SK-N-SH (cell line): ENCODE data around the gene PARD3. TPM values are rescaled to one million over a fixed set of nuclear protein-coding genes. Genes with fewer than 3 reads are reported as not detected.
A peak's percentile ranks its signal among the peaks of the same experiment; 100 is the strongest.

ENCODE experiments used
- CTCF ChIA-PET: fragments of 300-600, 350-600 bp; formaldehyde crosslinking; extraction: SDS; loops from one replicate; lab custom pipeline; 2021; lab: Yijun Ruan, JAX
- POLR2A ChIA-PET: fragments of 350-600 bp; sonication (Branson Sonifier 250); formaldehyde crosslinking; extraction: SDS; loops from one replicate; lab custom pipeline; 2020; ENCODE audit warnings: antibody characterized with exemption, inconsistent platforms; lab: Yijun Ruan, JAX
- DNase-seq: peaks from one replicate; pipeline ENCODE4 v3.0.0; 2012
- H2AFZ ChIP-seq: fragments of 200-600 bp; sonication (generic); 2 replicates; pipeline ENCODE4 v1.8.1; 2016; ENCODE audit warnings: antibody characterized with exemption, mild to moderate bottlenecking, low read depth
- H3F3A ChIP-seq: fragments of 200-600 bp; sonication (generic); replicated peaks from 2 replicates; pipeline ENCODE3; 2016; ENCODE audit warnings: antibody characterized with exemption, mild to moderate bottlenecking; ENCODE audit not compliant: insufficient read depth
- H3K27ac ChIP-seq, 2 experiments: fragments of 200-500 bp in 1 of 2; fragments of 200-600 bp in 1 of 2; sonication (Bioruptor generic) in 1 of 2; sonication (generic), shearing (Covaris generic) in 1 of 2; 2 replicates each; pipeline versions ENCODE4 v1.5.1 to v1.6.1; 2014 to 2016; ENCODE audit warnings: low read depth in 2 of 2, inconsistent platforms in 1 of 2, low read length in 1 of 2, mild to moderate bottlenecking in 1 of 2, mixed read lengths in 1 of 2
- H3K27me3 ChIP-seq: fragments of 200-600 bp; sonication (generic), shearing (Covaris generic); 2 replicates; pipeline ENCODE4 v1.6.1; 2016; ENCODE audit warnings: mixed run types; ENCODE audit not compliant: insufficient read depth
- H3K36me3 ChIP-seq, 2 experiments: fragments of 200-500 bp in 1 of 2; fragments of 200-600 bp in 1 of 2; sonication (Bioruptor generic) in 1 of 2; sonication (generic) in 1 of 2; replicated peaks in 1 of 2; 2 replicates each; pipeline versions ENCODE3 to v1.5.1; 2014 to 2016; ENCODE audit warnings: low read length in 1 of 2, mild to moderate bottlenecking in 1 of 2; ENCODE audit not compliant: insufficient read depth in 2 of 2, control insufficient read depth in 1 of 2
- H3K4me1 ChIP-seq, 2 experiments: fragments of 200-500 bp in 1 of 2; fragments of 200-600 bp in 1 of 2; sonication (Bioruptor generic) in 1 of 2; sonication (generic), shearing (Covaris generic) in 1 of 2; 2 replicates each; pipeline versions ENCODE4 v1.5.1 to v1.6.1; 2014 to 2016; ENCODE audit warnings: low read depth in 1 of 2, low read length in 1 of 2, mixed run types in 1 of 2; ENCODE audit not compliant: insufficient read depth in 2 of 2, control insufficient read depth in 1 of 2
- H3K4me2 ChIP-seq: fragments of 200-600 bp; sonication (generic), shearing (Covaris generic); 2 replicates; pipeline ENCODE4 v1.6.1; 2017; ENCODE audit warnings: mixed run types
- H3K4me3 ChIP-seq, 2 experiments: fragments of 200-500 bp in 1 of 2; fragments of 200-600 bp in 1 of 2; sonication (Bioruptor generic) in 1 of 2; sonication (generic), shearing (Covaris generic) in 1 of 2; 2 replicates each; pipeline versions ENCODE4 v1.5.1 to v1.8.1; 2014 to 2016; ENCODE audit warnings: low read depth in 2 of 2, inconsistent platforms in 1 of 2, low read length in 1 of 2, mild to moderate bottlenecking in 1 of 2, mixed read lengths in 1 of 2, moderate library complexity in 1 of 2
- H3K79me2 ChIP-seq: fragments of 200-600 bp; sonication (generic); 2 replicates; pipeline ENCODE4 v1.8.1; 2017; ENCODE audit warnings: mild to moderate bottlenecking; ENCODE audit not compliant: insufficient read depth
- H3K9ac ChIP-seq: fragments of 200-600 bp; sonication (generic); 2 replicates; pipeline ENCODE4 v1.6.1; 2017; ENCODE audit warnings: mixed run types
- H3K9me2 ChIP-seq: fragments of 200-600 bp; sonication (generic); 2 replicates; pipeline ENCODE4 v1.6.1; 2017; ENCODE audit warnings: mixed run types
- H3K9me3 ChIP-seq: fragments of 200-600 bp; sonication (generic); 2 replicates; pipeline ENCODE4 v1.6.1; 2017; ENCODE audit warnings: mixed run types, mild to moderate bottlenecking, moderate library complexity
- H4K20me1 ChIP-seq: fragments of 200-600 bp; sonication (generic); 2 replicates; pipeline ENCODE4 v1.6.1; 2017; ENCODE audit warnings: mild to moderate bottlenecking, mixed run types; ENCODE audit not compliant: insufficient read depth
- CHD2 ChIP-seq: fragments of 150-350 bp; IDR thresholded peaks from 2 replicates; pipeline ENCODE4 v1.6.1; 2018; ENCODE audit warnings: low read length; ENCODE audit not compliant: partially characterized antibody
- ELF1 ChIP-seq: IDR thresholded peaks from 2 replicates; pipeline ENCODE4 v1.4.0; 2012
- EP300 ChIP-seq, 2 experiments: IDR thresholded peaks; 2 replicates each; pipeline versions ENCODE4 v1.4.0 to v1.6.1; 2012; ENCODE audit warnings: borderline replicate concordance in 1 of 2, low read depth in 1 of 2, low read length in 1 of 2
- FOSL2 ChIP-seq: IDR thresholded peaks from 2 replicates; pipeline ENCODE4 v1.4.0; 2012; ENCODE audit warnings: low read depth, mild to moderate bottlenecking, moderate library complexity, borderline replicate concordance
- GABPA ChIP-seq: IDR thresholded peaks from 2 replicates; pipeline ENCODE4 v1.4.0; 2012; ENCODE audit warnings: low read depth, mild to moderate bottlenecking
- JUND ChIP-seq: IDR thresholded peaks from 2 replicates; pipeline ENCODE4 v1.4.0; 2012
- MAX ChIP-seq: IDR thresholded peaks from 2 replicates; pipeline ENCODE4 v1.4.0; 2012; ENCODE audit warnings: low read depth
- MXI1 ChIP-seq: IDR thresholded peaks from 2 replicates; pipeline ENCODE4 v1.6.1; 2012; ENCODE audit warnings: mild to moderate bottlenecking, low read depth, low read length, improper control_type of control experiment
- NFIC ChIP-seq: IDR thresholded peaks from 2 replicates; pipeline ENCODE4 v1.4.0; 2012; ENCODE audit warnings: borderline replicate concordance
- NRF1 ChIP-seq: IDR thresholded peaks from 2 replicates; pipeline ENCODE4 v1.6.1; 2012; ENCODE audit warnings: low read depth, mild to moderate bottlenecking, low read length
- PBX3 ChIP-seq: IDR thresholded peaks from 2 replicates; pipeline ENCODE4; 2012
- RAD21 ChIP-seq: IDR thresholded peaks from 2 replicates; pipeline ENCODE4 v1.6.1; 2012; ENCODE audit warnings: mild to moderate bottlenecking, low read length
- REST ChIP-seq: IDR thresholded peaks from 2 replicates; pipeline ENCODE4 v1.6.1; 2012; ENCODE audit warnings: mild to moderate bottlenecking, low read depth, low read length, moderate library complexity
- RXRA ChIP-seq: IDR thresholded peaks from 2 replicates; pipeline ENCODE4 v1.4.0; 2012; ENCODE audit warnings: low read depth, mild to moderate bottlenecking, borderline replicate concordance
- SIN3A ChIP-seq: IDR thresholded peaks from 2 replicates; pipeline ENCODE4 v1.6.1; 2012; ENCODE audit warnings: low read depth, mild to moderate bottlenecking, low read length, moderate library complexity, borderline replicate concordance
- TAF1 ChIP-seq: IDR thresholded peaks from 2 replicates; pipeline ENCODE4 v1.6.1; 2012; ENCODE audit warnings: low read depth, mild to moderate bottlenecking, low read length, moderate library complexity, borderline replicate concordance
- TCF12 ChIP-seq: IDR thresholded peaks from 2 replicates; pipeline ENCODE4 v1.4.0; 2012
- TEAD4 ChIP-seq: IDR thresholded peaks from 2 replicates; pipeline ENCODE4 v1.4.0; 2012; ENCODE audit warnings: mild to moderate bottlenecking, borderline replicate concordance; ENCODE audit not compliant: insufficient read depth
- WGBS: methylation state at CpG from one replicate; pipeline ENCODE4 v1.1.6; 2017; ENCODE audit warnings: low lambda C conversion rate; 5-methylcytosine and 5-hydroxymethylcytosine counted together
- polyA plus RNA-seq, 3 experiments: library from polyadenylated mRNA; depleted of rRNA; stranded (reverse); fragments of >200 nt; gene quantifications; 2 replicates each; pipeline ENCODE4 v1.2.3, GENCODE V29; 2012
- TF ChIP-seq, protein P1 (sequence below): fragments of 150-350 bp; IDR thresholded peaks from 2 replicates; pipeline ENCODE4 v1.6.1; 2016; ENCODE audit warnings: mild to moderate bottlenecking, low read depth, low read length
- TF ChIP-seq, protein P2 (sequence below): IDR thresholded peaks from 2 replicates; pipeline ENCODE4 v1.4.0; 2012; ENCODE audit warnings: low read depth, borderline replicate concordance

The PARD3 gene
- polyA plus RNA-seq, 1 of the 3 experiments (the other 2 are of a cell fraction) = 29.4 TPM

GRCh38 chr10:34406463-34407323 is 408.4 kb downstream of the PARD3 start (continued):
- TF ChIP-seq MAX (no peak), ELF1 (no peak), RAD21 (no peak)
- TF ChIP-seq, protein P1, sequence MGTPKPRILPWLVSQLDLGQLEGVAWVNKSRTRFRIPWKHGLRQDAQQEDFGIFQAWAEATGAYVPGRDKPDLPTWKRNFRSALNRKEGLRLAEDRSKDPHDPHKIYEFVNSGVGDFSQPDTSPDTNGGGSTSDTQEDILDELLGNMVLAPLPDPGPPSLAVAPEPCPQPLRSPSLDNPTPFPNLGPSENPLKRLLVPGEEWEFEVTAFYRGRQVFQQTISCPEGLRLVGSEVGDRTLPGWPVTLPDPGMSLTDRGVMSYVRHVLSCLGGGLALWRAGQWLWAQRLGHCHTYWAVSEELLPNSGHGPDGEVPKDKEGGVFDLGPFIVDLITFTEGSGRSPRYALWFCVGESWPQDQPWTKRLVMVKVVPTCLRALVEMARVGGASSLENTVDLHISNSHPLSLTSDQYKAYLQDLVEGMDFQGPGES = no peak

DNA sequence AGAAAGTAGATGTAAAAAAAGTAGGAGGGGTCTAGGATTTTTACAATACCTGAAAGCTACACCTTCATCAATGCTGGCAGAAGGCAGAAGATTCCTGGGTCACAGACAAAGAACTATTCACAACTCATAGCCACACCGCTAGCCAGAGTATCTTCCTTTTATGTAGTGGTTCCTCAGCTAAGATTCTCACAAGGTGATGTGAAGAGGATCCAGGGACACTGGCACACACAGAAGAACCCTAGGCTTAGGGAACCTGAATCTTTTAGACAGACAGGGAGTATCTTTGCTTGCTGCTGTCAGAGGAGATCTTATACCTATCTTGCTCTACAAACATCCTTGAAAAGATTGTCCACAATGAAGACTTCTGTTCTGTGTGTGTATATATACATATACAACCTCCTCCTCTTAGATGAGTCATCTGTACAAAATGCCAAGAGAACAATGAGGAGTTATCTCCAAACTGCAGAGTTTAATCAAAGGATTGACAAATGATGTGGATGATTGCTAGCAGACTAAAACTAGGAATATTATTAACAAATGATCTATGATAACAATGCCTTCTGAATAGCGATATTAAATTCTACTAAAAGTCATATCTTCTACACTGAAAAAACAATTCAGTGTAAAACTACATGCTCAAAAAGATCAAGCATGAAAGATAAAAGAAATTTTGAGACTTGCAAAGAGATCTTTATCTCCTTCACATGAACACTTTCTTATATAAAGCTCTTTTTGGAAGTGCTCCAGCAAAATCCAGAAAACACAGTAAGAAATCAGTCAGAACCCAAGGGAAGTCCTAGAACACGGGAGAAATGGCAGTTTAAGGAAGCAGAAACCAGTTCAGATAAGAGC is 409.3 kb downstream of the PARD3 start:
- ChIA-PET POLR2A (no interaction called here), CTCF (interaction anchor here (0.6 kb wide), 1 partner anchor 645 kb away, joined by 3 read pairs; no protein-coding TSS in a partner anchor)
- H3K79me2 ChIP-seq = peaks cover 6% of the 10 kb centered on the region; the same call in 1 of the 2 replicates
- H3K27me3 ChIP-seq = no peaks in the 10 kb centered on the region
- no peaks in the 10 kb centered on the region for H4K20me1 ChIP-seq
- WGBS = 47% methylated on average over 3 of the region's 3 CpGs
- H3F3A ChIP-seq = peaks cover 18% of the 10 kb centered on the region
- H3K9me2 ChIP-seq = no peaks in the 10 kb centered on the region
- peak overlapping the region in 1 of 2 experiments; percentile 76; a peak in 2 of 4 replicates for H3K27ac ChIP-seq
- no peak overlapping the region; the same call in 1 of the 2 replicates for H3K9ac ChIP-seq
- no peaks in the 10 kb centered on the region for H3K9me3 ChIP-seq
- TF ChIP-seq, protein P2, sequence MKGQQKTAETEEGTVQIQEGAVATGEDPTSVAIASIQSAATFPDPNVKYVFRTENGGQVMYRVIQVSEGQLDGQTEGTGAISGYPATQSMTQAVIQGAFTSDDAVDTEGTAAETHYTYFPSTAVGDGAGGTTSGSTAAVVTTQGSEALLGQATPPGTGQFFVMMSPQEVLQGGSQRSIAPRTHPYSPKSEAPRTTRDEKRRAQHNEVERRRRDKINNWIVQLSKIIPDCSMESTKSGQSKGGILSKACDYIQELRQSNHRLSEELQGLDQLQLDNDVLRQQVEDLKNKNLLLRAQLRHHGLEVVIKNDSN = no peak
- peak; percentile 81 for TF ChIP-seq TCF12
- TF ChIP-seq EP300 (IDR thresholded peaks at IDR 0.05; ENCODE audit: borderline replicate concordance in 1 of 2, low read depth in 1 of 2, low read length in 1 of 2) = peak in 1 of 2 experiments; percentile 32; a peak in 1 of 4 replicates
- no peak for TF ChIP-seq REST
- no peak for TF ChIP-seq GABPA
- peak; percentile 67; the same call in 1 of the 2 replicates for TF ChIP-seq NFIC
- no peak for TF ChIP-seq NRF1
- no peak for TF ChIP-seq SIN3A
- no peak for TF ChIP-seq MXI1
- TF ChIP-seq FOSL2 = peak; percentile 76; the same call in 1 of the 2 replicates
- TF ChIP-seq PBX3 = peak; percentile 92
- TF ChIP-seq TAF1 = no peak
- no peak for TF ChIP-seq RXRA
- no peak for TF ChIP-seq CHD2
- no peak for TF ChIP-seq MAX
- TF ChIP-seq TEAD4 = no peak
- TF ChIP-seq JUND = peak; percentile 86
- no peaks in the 10 kb centered on the region for H3K36me3 ChIP-seq
- H3K4me1 ChIP-seq = peaks cover 4 to 22% of the 10 kb centered on the region in 2 experiments; a peak in 3 of 4 replicates
- peak overlapping the region; percentile 52; the same call in 1 of the 2 replicates for H3K4me2 ChIP-seq
- DNase-seq = no peak
- no peak overlapping the region for H2AFZ ChIP-seq
- H3K4me3 ChIP-seq = no peak overlapping the region; a peak in 1 of 4 replicates
